ENCODE results near the gene KMT5B. TPM values are rescaled to one million over a fixed set of nuclear protein-coding genes. Genes with fewer than 3 reads are reported as not detected.

Gene KMT5B
- total and polyA plus RNA-seq, 2 of the 13 experiments (the other 11 are each of a cell fraction or from before 2014, with no cell fraction given), result 17.6 to 23.7 TPM

DNA sequence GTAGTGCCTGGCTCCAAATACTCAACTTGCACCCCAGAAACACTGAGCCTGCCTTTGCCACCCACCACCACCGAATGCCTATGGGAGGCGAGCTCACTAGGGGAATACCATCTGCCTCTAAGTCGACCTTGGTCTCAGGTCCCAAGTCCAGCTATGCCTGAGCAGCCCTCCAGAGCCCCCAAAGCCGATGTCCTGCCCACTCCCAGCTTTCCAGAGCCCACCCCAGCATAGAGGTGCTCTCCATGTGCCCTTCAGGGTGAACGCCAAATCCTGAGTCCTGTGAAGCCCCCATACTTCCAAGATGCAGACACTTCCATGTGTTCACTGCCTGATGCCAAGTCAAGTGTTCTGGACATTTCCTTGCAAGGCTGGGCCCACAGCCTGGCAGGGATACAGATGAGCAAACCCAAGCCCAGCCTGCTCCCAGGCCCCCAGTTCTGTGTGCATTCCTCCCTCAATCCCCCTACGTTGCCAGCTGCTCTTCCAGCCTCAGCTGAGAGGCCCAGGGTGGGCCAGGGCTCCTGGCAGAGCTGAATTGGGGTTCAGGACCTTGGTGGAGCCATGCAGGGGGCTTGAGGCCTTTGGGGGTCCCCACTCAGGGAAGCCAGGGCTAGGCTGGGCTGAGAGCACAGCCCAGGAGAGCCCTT lies 2.6 kb upstream of the KMT5B start (continued):
- peak; percentile 25; the same call in 1 of the 2 replicates for TF ChIP-seq ZFY (CRISPR knock-in tag; IDR thresholded peaks at IDR 0.05)
- TF ChIP-seq, protein P1, sequence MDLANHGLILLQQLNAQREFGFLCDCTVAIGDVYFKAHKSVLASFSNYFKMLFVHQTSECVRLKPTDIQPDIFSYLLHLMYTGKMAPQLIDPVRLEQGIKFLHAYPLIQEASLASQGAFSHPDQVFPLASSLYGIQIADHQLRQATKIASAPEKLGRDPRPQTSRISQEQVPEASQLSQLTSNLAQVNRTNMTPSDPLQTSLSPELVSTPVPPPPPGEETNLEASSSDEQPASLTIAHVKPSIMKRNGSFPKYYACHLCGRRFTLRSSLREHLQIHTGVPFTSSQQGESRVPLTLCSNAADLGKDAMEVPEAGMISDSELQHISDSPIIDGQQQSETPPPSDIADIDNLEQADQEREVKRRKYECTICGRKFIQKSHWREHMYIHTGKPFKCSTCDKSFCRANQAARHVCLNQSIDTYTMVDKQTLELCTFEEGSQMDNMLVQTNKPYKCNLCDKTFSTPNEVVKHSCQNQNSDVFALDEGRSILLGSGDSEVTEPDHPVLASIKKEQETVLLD (CRISPR knock-in tag; IDR thresholded peaks at IDR 0.05; ENCODE audit: low read depth), result no peak
- TF ChIP-seq SP140L (CRISPR knock-in tag; IDR thresholded peaks at IDR 0.05; ENCODE audit: borderline replicate concordance), result no peak
- TF ChIP-seq ZNF530 (CRISPR knock-in tag; IDR thresholded peaks at IDR 0.05; ENCODE audit: low read depth), result no peak
- peak; percentile 55 for TF ChIP-seq HNF4A (CRISPR knock-in tag; IDR thresholded peaks at IDR 0.05)
- 0 out of 2 replicates have a peak, but pooled peaks have one; percentile 48 for TF ChIP-seq CAMTA2 (CRISPR knock-in tag; IDR thresholded peaks at IDR 0.05; ENCODE audit: borderline replicate concordance)
- TF ChIP-seq SRSF1 (optimal IDR thresholded peaks at IDR 0.05; ENCODE audit: low read depth, low read length), result peak; percentile 26
- 0 out of 2 replicates have a peak, but pooled peaks have one; percentile 41 for TF ChIP-seq SMAD9 (CRISPR knock-in tag; IDR thresholded peaks at IDR 0.05)
- TF ChIP-seq ERF (CRISPR knock-in tag; IDR thresholded peaks at IDR 0.05), result 0 out of 2 replicates have a peak, but pooled peaks have one; percentile 13
- peak; percentile 44 for TF ChIP-seq HNRNPLL (IDR thresholded peaks at IDR 0.05; ENCODE audit: low read depth, low read length, poor library complexity, severe bottlenecking)
- TF ChIP-seq ZNF670 (CRISPR knock-in tag; IDR thresholded peaks at IDR 0.05; ENCODE audit: borderline replicate concordance), result no peak
- TF ChIP-seq ZBTB7B (CRISPR knock-in tag; IDR thresholded peaks at IDR 0.05), result peak; percentile 25; the same call in 1 of the 2 replicates
- TF ChIP-seq NRL (CRISPR knock-in tag; IDR thresholded peaks at IDR 0.05; ENCODE audit: borderline replicate concordance), result no peak
- TF ChIP-seq POGZ (CRISPR knock-in tag; IDR thresholded peaks at IDR 0.05), result 0 out of 2 replicates have a peak, but pooled peaks have one; percentile 21
- TF ChIP-seq TEAD3 (CRISPR knock-in tag; optimal IDR thresholded peaks at IDR 0.05; ENCODE audit: borderline replicate concordance), result no peak
- TF ChIP-seq, protein P2, sequence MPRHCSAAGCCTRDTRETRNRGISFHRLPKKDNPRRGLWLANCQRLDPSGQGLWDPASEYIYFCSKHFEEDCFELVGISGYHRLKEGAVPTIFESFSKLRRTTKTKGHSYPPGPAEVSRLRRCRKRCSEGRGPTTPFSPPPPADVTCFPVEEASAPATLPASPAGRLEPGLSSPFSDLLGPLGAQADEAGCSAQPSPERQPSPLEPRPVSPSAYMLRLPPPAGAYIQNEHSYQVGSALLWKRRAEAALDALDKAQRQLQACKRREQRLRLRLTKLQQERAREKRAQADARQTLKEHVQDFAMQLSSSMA (CRISPR knock-in tag; IDR thresholded peaks at IDR 0.05), result 0 out of 2 replicates have a peak, but pooled peaks have one; percentile 67
- 0 out of 2 replicates have a peak, but pooled peaks have one; percentile 17 for TF ChIP-seq KDM5B (CRISPR knock-in tag; IDR thresholded peaks at IDR 0.05; ENCODE audit: borderline replicate concordance)
- 0 out of 2 replicates have a peak, but pooled peaks have one; percentile 61 for TF ChIP-seq ZNF333 (CRISPR knock-in tag; IDR thresholded peaks at IDR 0.05; ENCODE audit: borderline replicate concordance)
- TF ChIP-seq, protein P3, sequence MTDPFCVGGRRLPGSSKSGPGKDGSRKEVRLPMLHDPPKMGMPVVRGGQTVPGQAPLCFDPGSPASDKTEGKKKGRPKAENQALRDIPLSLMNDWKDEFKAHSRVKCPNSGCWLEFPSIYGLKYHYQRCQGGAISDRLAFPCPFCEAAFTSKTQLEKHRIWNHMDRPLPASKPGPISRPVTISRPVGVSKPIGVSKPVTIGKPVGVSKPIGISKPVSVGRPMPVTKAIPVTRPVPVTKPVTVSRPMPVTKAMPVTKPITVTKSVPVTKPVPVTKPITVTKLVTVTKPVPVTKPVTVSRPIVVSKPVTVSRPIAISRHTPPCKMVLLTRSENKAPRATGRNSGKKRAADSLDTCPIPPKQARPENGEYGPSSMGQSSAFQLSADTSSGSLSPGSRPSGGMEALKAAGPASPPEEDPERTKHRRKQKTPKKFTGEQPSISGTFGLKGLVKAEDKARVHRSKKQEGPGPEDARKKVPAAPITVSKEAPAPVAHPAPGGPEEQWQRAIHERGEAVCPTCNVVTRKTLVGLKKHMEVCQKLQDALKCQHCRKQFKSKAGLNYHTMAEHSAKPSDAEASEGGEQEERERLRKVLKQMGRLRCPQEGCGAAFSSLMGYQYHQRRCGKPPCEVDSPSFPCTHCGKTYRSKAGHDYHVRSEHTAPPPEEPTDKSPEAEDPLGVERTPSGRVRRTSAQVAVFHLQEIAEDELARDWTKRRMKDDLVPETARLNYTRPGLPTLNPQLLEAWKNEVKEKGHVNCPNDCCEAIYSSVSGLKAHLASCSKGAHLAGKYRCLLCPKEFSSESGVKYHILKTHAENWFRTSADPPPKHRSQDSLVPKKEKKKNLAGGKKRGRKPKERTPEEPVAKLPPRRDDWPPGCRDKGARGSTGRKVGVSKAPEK (CRISPR knock-in tag; IDR thresholded peaks at IDR 0.05; ENCODE audit: borderline replicate concordance), result no peak; the same call in 1 of the 2 replicates
- 0 out of 2 replicates have a peak, but pooled peaks have one; percentile 50 for TF ChIP-seq ZNF772 (CRISPR knock-in tag; IDR thresholded peaks at IDR 0.05)
- no peak for TF ChIP-seq ZSCAN31 (CRISPR knock-in tag; IDR thresholded peaks at IDR 0.05; ENCODE audit: low read depth)
- TF ChIP-seq ZNF678 (CRISPR knock-in tag; IDR thresholded peaks at IDR 0.05), result no peak
- no peak for TF ChIP-seq ZNF354B (CRISPR knock-in tag; IDR thresholded peaks at IDR 0.05)
- TF ChIP-seq ZNF629 (CRISPR knock-in tag; conservative IDR thresholded peaks at IDR 0.05), result 0 out of 2 replicates have a peak, but pooled peaks have one; percentile 36
- no peak for TF ChIP-seq ZNF44 (CRISPR knock-in tag; IDR thresholded peaks at IDR 0.05)

Data from HepG2 (cell line).